Pancreas (tissue), 10 donors: ENCODE data around the gene TXNDC2. TPM values are rescaled to one million over a fixed set of nuclear protein-coding genes. Genes with fewer than 3 reads are reported as not detected.
A peak's percentile ranks its signal among the peaks of the same experiment; 100 is the strongest.

ENCODE experiments used
- ATAC-seq, 4 donors: fragments of 200-7000 bp; cut with Tn5 transposase; one replicate each; pipeline versions ENCODE4 v1.8.0 to v1.9.1; 2020; ENCODE audit warnings: mild to moderate bottlenecking in 4 of 4, moderate library complexity in 4 of 4
- DNase-seq, 6 donors: peaks; one replicate each; pipeline ENCODE4 v3.0.0-alpha.2; 2020
- FAIRE-seq: peaks from 2 replicates; lab custom pipeline; 2012; peaks lifted over from hg19 to GRCh38; lab: Jason Lieb, UNC
- H3K27ac ChIP-seq, 4 donors: fragments of 200-600 bp; sonication (generic); 1 replicate in 3 of 4; 2 replicates in 1 of 4; pipeline versions ENCODE4 v1.5.0 to v1.8.0; 2020
- H3K27me3 ChIP-seq, 4 donors: fragments of 200-600 bp; one replicate each; pipeline ENCODE4 v1.8.0; 2021
- H3K36me3 ChIP-seq, 3 donors: fragments of 200-600 bp; sonication (generic) in 1 of 3; one replicate each; pipeline versions ENCODE4 v1.5.0 to v1.8.0; 2020 to 2021
- H3K4me1 ChIP-seq, 3 donors: fragments of 200-600 bp; one replicate each; pipeline ENCODE4 v1.8.0; 2021
- H3K4me3 ChIP-seq, 4 donors: fragments of 200-600 bp; sonication (generic) in 2 of 4; one replicate each; pipeline versions ENCODE4 v1.5.0 to v1.8.0; 2020 to 2021
- H3K9me3 ChIP-seq, 4 donors: fragments of 200-600 bp; one replicate each; pipeline ENCODE4 v1.8.0; 2021
- WGBS, 2 donors: extraction: QIAGEN DNeasy Blood & Tissue Kit; methylation state at CpG; one replicate each; pipeline ENCODE4 v1.1.7; 2013; 5-methylcytosine and 5-hydroxymethylcytosine counted together
- intact Hi-C, 3 donors: fragments of 100-400 bp; cut with DNase I; formaldehyde crosslinking; loops; one replicate each; pipeline versions ENCODE4 v1.11.1 to v1.14.2; 2022
- polyA plus RNA-seq, 2 donors: library from polyadenylated mRNA; stranded (reverse); fragments of 200-250 nt; gene quantifications; one replicate each; pipeline ENCODE4 v1.2.3, GENCODE V29; 2013
- total RNA-seq, 6 donors: library from RNA; stranded (reverse); fragmentation: NEBNext Ultra II Directional in 4 of 6; extraction: Animal tissue kit (Norgen Biotek cat#: 25700) in 4 of 6; gene quantifications; one replicate each; pipeline versions ENCODE4 v1.2.1 to v1.2.4, GENCODE V29; 2021 to 2023
- TF ChIP-seq, protein P1 (sequence below), 4 donors: fragments of 200-600 bp; sonication (generic) in 3 of 4; IDR thresholded peaks; one replicate each; pipeline versions ENCODE4 v1.5.0 to v1.8.0; 2021; ENCODE audit warnings: antibody characterized with exemption in 4 of 4
- donor health status: healthy with polysubstance abuse.
- donor health status: DM: no; HTN: no; CAD: no; lungs with moderate emphysema.
- donor health status: DM: no; HTN: no; CAD: no.
- donor health status: control.
- donor health status: control.
- donor health status: Bipolar disorder and iron deficiency.
- donor health status: DM: yes; HTN: yes; CAD: no.
- donor health status: DM: no; HTN: no; CAD: no.
- donor health status: DM: no; HTN: no; CAD: no.
- donor health status: DM: yes; HTN: yes; CAD: no.

TXNDC2 gene
- total and polyA plus RNA-seq, 8 donors, result not detected

DNA sequence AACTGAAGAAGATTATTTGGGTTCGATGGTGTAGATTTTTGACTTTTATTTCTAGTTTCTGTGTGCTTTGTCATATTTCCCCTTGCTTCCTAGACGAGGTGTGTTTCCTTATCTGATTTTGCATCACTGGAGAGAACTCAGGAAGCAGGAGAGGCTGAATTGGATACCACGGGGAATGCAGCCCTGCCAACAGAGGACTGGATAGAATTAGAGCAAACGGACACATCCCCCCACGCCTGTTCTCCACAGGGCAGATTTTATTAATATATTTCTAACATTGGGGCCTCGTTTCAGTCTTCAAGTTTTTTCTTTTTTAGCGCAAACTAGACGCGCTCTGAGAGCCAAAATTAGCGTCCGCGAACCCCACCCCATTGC is 27.4 kb downstream of the TXNDC2 start:
- FAIRE-seq (no peak), DNase-seq (no peak), ATAC-seq (peak in 2 of 4 donors; percentile 0 to 1)
- H3K9me3 ChIP-seq, result no peaks in the 10 kb centered on the region
- peaks cover 4 to 26% (median 22%) of the 10 kb centered on the region in 3 donors for H3K4me1 ChIP-seq
- no peaks in the 10 kb centered on the region for H3K36me3 ChIP-seq
- WGBS, 2 donors, result 5 to 8% methylated on average over 12 of the region's 12 CpGs
- H3K4me3 ChIP-seq, result peak overlapping the region; percentile 78 to 98 (median 88)
- TF ChIP-seq, protein P1, sequence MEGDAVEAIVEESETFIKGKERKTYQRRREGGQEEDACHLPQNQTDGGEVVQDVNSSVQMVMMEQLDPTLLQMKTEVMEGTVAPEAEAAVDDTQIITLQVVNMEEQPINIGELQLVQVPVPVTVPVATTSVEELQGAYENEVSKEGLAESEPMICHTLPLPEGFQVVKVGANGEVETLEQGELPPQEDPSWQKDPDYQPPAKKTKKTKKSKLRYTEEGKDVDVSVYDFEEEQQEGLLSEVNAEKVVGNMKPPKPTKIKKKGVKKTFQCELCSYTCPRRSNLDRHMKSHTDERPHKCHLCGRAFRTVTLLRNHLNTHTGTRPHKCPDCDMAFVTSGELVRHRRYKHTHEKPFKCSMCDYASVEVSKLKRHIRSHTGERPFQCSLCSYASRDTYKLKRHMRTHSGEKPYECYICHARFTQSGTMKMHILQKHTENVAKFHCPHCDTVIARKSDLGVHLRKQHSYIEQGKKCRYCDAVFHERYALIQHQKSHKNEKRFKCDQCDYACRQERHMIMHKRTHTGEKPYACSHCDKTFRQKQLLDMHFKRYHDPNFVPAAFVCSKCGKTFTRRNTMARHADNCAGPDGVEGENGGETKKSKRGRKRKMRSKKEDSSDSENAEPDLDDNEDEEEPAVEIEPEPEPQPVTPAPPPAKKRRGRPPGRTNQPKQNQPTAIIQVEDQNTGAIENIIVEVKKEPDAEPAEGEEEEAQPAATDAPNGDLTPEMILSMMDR (IDR thresholded peaks at IDR 0.05), result no peak
- no peaks in the 10 kb centered on the region for H3K27me3 ChIP-seq
- intact Hi-C loops, result no loop called here
- H3K27ac ChIP-seq, result peak overlapping the region in 3 of 4 donors; percentile 93 to 100 (median 98)

DNA sequence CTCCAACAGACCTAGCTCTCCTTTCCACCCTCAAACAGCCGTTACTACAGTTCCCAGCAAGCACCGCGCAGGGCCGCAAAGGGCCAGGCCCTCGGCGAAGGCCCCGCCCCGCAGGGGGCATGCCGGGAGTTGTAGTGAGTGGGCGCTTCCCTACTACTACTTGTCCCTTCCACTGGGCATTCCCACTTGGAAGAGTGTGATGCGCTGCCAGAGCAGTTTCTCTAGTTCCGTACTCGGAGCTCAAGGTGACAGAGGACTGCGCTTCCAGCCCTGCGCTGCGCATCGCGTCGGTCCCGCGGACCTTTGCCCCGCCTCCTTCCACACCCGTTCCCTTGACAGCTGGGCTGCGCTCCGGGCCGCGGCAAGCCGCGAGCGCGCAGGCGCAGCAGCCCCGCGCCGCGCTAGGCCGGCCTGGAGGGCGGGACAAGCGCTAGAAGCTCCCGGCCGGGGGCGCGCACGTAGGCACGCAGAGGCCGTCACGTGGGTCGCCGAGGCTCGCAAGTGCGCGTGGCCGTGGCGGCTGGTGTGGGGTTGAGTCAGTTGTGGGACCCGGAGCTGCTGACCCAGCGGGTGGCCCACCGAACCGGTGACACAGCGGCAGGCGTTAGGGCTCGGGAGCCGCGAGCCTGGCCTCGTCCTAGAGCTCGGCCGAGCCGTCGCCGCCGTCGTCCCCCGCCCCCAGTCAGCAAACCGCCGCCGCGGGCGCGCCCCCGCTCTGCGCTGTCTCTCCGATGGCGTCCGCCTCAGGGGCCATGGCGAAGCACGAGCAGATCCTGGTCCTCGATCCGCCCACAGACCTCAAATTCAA is 28.0 kb downstream of the TXNDC2 start, which contains the start of gene VAPA:
TSS of gene VAPA (plus strand) at position 491 of the 808 bp plus-strand sequence. CDS start at position 732, 241 bp downstream.
- no peak for FAIRE-seq

DNA sequence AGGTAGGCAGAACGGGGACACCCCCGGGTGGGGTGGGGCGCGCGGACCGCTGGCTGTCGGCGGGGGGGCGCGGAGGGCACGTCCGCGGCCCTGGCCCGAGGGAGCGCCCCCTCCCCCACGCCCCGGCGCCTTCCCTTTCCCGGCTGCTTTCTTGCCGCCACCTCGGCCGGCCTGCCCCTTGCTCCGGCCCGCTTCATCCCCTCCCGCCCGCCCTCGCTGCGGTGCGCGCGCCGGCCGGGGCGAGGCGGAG is 28.5 kb downstream of the TXNDC2 start:
- WGBS, 2 donors, result 1 to 3% methylated on average over 10 to 35 of the region's 35 CpGs
- H3K27ac ChIP-seq, result peak overlapping the region; percentile 93 to 100 (median 96)
- ATAC-seq (peak in 2 of 4 donors; percentile 5 to 12), DNase-seq (no peak), FAIRE-seq (no peak)
- TF ChIP-seq, protein P1 (IDR thresholded peaks at IDR 0.05), result no peak
- H3K9me3 ChIP-seq, result no peaks in the 10 kb centered on the region
- no peaks in the 10 kb centered on the region for H3K27me3 ChIP-seq
- intact Hi-C loops, result no loop called here
- H3K36me3 ChIP-seq, result no peaks in the 10 kb centered on the region
- H3K4me3 ChIP-seq, result peak overlapping the region; percentile 78 to 98 (median 88)
- H3K4me1 ChIP-seq, result peaks cover 13 to 37% (median 33%) of the 10 kb centered on the region in 3 donors

More for the DNA sequence above, 28.0 kb downstream of the TXNDC2 start, which contains the start of gene VAPA:
- peak within 1 kb of the TSS; percentile 93 to 100 (median 96) for H3K27ac ChIP-seq
- peaks cover 7 to 31% (median 28%) of the 10 kb centered on the region in 3 donors for H3K4me1 ChIP-seq
- H3K36me3 ChIP-seq, result no peaks in the 10 kb centered on the region
- H3K27me3 ChIP-seq, result no peaks in the 10 kb centered on the region
- 0 to 1% methylated on average over 52 to 87 of the region's 87 CpGs for WGBS, 2 donors
- peak; percentile 91 to 97 (median 95) for DNase-seq
- intact Hi-C loops, result no loop called here
- H3K4me3 ChIP-seq, result peak within 1 kb of the TSS; percentile 78 to 98 (median 88)
- TF ChIP-seq, protein P1 (IDR thresholded peaks at IDR 0.05), result no peak
- peak; percentile 88 to 96 (median 92) for ATAC-seq
- H3K9me3 ChIP-seq, result no peaks in the 10 kb centered on the region

DNA sequence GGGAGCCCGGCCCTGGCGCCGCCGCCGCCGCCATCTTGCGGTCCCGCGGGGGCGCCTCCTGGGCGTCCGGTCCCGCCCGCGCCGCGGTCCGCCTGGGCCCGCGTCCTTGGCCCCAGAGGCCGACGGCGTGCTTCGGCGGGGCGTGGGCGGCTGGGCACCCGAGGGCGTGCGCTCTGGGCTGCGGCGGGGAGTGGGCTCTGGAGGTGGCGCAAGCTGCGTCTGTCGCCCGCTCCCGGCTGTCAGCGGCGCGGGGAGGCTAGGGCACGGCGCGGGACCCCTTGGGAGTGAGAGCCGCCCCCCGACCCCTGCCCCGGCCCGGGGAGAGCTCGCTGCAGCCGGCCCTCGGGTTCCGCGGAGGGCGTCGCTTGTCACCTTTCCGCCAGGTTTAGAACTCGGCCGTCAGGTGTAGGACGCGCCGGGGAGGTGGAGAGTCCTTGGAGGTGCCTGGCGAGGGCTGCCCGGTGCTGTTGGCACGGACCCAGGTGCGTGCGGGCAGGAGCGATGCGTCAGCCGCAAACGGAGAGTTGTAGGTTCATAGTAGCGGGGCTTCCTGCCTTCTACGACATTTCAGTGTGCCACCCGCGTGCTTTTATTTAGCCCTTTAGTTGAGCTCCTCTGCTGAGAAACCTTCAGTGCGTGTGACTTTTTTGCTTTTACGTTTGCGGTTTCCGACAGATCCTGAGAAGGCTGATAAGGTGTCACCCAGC is 29.0 kb downstream of the TXNDC2 start:
- TF ChIP-seq, protein P1 (IDR thresholded peaks at IDR 0.05), result no peak
- FAIRE-seq, result no peak
- intact Hi-C loops, result no loop called here
- H3K36me3 ChIP-seq, result no peaks in the 10 kb centered on the region
- peak; percentile 82 to 95 (median 91) for DNase-seq
- peak overlapping the region; percentile 78 to 98 (median 88) for H3K4me3 ChIP-seq
- peaks cover 15 to 42% (median 38%) of the 10 kb centered on the region in 3 donors for H3K4me1 ChIP-seq
- peak overlapping the region; percentile 93 to 100 (median 96) for H3K27ac ChIP-seq
- 1% methylated on average over 58 to 77 of the region's 77 CpGs for WGBS, 2 donors
- H3K9me3 ChIP-seq, result no peaks in the 10 kb centered on the region
- peak; percentile 42 to 61 (median 51) for ATAC-seq
- no peaks in the 10 kb centered on the region for H3K27me3 ChIP-seq
